NCI-H1436 (cell line): ENCODE data around the gene KLF9.
"Not testable (repeated sequence)": the region's sequence is repeated elsewhere in the genome, so short reads cannot be mapped to it uniquely, and the experiment has no call there.

ENCODE experiments used
- DNase-seq: peaks from one replicate; lab custom pipeline; 2025; lab: John Stamatoyannopoulos, UW

KLF9 gene

DNA sequence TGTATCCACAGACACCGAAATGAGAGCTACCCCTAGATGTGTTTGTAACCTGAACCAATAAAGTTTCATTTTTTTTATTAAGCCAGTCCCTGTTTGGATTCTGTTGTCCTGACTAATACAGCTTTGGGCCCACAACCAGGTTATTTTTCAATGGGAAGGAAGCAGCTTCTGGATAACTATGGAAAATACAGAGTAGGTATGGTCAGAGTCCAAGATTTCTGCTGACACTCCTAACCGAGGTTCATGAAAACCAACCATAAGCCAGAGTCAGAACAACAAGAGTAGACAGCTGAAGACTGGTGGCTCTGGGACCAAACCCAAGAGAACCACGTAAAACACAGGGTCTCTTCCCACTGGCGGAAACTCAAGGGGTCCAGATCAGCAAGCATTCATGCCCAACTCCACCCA lies 10.8 kb downstream of the KLF9 start:
- DNase-seq: no peak

DNA sequence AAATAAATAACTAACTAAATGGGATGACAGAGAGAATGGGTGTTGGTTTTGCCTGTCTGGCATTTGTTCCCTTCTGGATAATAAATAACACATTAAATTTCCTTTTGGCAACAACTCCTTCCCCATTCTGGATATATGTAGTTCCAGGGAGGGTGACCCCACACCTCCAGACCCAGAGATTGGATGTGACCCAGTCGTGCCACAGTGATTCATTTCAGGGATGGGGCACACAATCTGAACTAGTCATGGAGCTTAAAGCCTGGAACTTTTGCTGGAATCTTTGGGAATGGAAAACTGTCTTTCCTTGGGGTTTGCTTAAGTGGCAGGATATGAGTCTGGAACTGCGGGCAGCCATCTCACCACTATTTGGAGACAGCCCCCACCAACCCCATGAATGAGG lies 11.3 kb downstream of the KLF9 start:
- no peak for DNase-seq

DNA sequence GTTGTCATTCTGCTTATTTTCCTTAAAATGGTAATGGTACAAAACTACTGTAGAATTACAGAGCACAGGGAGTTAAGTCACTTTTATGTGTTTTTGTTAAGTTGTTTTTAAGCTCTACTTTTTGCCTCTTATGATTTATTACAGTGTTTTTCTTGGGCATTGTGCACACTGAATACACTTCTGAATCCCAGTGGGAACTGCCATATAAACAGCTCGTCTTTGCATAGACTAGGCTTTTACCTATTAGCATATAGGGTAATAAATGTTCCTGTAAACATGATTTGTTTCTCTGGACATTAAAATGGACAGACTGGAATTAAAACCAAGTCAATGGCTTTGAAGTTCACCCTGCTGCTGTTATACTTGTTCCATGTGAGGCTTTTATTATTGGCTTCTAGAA lies 12.2 kb downstream of the KLF9 start:
- DNase-seq: no peak

DNA sequence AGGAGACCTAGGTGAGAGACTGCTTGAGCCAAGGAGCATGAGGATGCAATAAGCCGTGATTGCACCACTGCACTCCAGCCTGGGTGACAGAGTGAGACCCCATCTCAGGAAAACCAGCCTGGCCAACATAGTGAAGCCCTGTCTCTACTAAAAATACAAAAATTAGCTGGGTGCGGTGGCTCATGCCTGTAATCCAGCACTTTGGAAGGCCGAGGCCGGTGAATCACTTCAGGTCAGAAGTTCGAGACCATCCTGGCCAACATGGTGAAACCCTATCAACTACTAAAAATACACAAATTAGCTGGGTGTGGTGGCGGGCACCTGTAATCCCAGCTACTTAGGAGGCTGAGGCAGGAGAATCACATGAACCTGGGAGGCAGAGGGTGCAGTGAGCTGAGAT lies 13.2 kb downstream of the KLF9 start:
- DNase-seq: not testable (repeated sequence)

DNA sequence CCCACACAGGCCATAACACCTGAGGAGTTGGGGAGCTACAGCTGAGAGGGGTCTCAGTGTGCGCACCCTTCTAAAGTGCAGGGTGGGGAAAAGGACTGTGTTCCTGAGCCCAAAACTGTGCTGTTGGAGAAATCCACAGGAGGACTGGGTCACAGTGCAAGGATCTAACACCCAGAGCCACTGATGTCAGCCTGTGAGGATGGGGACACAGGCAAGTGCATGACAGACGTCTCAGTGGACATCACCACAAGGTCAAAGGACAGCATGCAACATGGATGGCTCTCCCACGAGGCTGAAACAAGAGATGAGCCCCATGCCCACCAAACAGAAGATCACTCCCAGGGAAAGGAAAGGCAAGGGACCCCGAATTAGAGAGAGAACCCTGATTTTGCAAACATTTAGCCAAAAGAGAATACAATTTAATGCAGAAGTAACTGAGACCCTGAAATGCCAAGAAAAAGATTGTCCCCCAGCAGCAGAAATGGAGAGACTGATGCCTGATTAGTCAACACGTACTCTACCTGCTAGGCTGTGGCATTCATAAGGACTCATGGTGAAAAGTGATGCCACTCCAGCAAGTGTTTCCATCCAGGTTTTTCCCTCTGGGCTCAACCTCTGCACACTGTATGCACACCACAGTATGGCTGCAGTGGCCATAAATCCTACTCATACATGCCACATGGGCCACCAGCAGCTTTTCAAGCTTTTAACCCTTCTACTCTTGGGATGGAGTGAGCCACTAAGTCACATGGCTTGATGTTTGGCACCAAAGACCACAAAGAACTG lies 14.2 kb downstream of the KLF9 start:
- no peak for DNase-seq

DNA sequence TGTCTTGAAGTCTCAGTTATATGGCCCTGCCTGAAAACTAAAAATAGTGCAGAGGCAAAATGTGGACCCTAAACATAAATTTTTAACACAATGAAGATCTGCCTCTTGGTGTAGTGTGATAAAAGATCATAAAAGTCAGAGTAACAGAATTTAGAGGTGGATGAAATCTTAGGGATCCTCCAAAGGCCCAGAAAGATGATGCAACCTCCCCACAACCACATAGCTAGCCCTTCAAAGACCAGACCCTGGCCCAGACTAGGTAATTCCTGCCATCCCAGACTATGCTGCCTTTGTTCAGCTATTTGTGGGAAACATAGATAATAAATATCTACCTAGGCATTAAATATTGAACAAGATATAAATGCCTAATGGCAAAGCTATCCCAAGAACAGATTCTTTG lies 15.3 kb downstream of the KLF9 start:
- DNase-seq: no peak

DNA sequence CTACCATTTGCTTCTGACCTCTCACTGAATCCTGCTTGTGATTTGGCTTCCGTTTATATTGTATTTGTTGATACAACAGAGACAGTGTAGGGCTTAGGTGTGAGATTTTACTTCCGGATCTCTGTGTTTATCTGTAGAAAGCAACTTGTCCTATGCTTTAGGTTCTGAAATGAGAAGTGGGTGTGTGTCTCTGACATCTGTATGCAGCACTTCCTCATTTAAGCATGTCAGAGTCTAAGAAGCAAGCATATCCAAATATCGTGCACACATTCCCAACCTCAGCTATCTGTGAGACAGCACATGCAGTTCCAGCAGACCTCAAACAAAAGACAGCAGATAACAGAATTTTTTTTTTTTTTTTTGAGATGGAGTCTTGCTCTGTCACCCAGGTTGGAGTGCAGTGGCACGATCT lies 16.3 kb downstream of the KLF9 start:
- DNase-seq: no peak

DNA sequence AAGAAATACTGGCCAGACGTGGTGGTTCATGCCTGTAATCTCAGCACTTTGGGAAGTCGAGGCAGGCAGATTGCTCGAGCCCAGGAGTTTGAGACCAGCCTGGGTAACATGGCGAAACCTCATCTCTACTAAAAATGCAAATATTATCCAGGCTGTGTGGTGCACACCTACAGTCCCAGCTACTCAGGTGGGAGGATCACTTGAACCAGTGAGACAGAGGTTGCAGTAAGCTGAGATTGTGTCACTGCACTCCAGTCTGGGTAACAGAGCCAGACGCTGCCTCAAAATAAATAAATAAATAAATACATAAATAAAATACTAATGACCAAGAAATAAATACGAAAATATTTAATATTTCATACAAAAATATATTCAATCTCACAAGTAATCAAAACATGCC lies 18.8 kb downstream of the KLF9 start:
- DNase-seq: no peak

DNA sequence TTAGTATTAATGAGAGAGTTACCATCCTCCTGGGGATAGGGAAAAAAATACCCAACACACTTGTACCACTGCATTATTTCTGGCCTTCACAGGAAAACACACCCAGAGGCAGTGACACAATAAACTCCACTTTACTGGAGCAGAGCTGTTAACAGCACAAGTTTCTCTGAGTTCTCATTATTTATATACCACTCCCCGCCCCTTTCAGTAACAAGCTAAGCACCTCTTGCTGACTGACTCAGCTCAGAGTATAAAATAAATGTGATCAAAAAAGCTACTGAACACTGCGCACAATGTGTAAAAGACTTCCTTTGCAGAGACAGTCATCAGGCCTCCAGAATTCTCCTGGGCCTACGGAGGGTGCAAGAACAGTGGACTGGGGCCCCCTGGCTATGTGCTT lies 21.6 kb downstream of the KLF9 start:
- no peak for DNase-seq

DNA sequence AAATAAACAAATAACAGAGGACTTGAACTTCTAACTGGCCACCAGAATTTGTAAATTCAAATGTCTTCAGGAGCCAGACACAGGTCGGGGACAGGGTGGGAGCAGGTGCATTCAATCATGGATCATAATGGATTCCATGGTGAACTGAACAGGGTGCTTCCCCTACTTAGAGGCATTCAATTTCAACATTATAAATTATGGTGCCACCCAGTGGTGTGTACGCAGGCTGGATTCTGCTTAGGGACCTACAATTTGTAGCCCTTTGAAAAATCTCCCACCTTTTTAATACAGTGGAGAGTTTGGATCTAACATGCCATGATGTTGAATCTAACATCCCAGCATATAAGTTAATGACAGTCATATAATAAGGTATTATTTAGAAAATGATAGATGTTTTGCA lies 22.3 kb downstream of the KLF9 start:
- DNase-seq: peak; percentile 17

DNA sequence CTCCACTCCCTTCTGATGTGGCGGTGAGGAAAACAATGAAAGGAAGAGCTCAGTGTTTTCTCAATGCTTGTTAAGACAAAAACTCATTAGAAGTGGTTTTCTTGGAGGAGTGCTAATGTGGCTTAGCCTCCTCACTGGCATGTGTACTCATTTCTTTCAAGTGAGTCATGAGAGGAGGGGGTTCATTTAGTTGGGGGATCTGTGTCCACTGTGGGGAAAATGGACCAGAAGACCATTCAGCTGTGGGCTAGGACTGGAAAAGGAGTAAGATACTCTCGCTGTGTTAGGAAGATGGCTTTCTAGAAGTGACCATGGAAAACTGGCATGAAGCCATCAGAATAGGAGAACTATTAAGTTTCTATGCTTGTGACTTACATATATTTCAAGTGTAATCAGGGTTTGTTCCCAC lies 23.5 kb downstream of the KLF9 start:
- DNase-seq: no peak

DNA sequence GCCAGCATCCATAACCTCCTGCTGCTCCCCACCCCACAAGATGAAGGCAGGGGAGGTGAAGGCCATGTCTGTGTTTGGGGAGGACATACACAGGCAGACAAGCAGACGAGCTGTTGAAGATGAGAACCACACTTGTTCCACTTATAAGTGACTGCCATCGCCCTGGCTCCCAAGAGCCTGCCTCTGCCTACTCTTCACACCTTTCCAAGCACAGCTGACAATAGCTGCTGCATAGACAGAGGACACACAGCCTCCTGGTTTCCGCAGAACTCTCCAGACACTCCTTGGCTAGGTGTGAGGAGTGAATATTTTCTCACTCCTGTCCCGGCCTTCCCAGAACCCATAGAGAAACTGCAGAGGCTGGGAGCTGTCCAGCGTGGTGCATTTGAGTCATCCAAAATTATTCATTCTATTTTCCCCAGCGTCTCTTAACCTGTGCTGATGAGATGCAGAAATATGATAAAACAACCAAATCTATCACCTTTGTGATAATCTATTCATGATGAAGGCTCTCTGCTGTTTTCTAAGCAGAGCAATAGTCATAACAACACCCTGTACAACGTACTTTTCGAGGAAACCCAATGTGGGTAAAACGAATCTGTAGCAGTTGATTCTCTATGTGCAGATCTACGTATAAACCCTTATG lies 24.7 kb downstream of the KLF9 start:
- no peak for DNase-seq

DNA sequence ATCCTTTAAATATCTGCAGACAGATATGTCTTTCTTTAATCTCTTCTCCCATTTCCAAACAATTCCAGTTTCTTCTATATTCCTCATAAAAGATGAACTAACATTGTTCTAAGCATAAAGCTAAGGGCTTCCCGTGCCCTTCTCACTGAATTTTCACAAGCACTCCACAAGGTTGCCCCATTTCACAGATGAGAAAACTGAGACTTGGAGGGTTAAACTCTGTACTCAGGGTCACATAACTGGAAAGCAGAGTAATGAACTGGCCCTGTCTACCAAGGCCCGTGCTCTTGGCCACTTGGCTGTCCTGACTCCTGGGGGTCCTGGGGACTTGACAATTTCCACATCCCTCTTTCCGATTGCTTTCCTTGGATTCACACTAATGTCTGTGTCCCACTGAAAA lies 25.3 kb downstream of the KLF9 start:
- no peak for DNase-seq

DNA sequence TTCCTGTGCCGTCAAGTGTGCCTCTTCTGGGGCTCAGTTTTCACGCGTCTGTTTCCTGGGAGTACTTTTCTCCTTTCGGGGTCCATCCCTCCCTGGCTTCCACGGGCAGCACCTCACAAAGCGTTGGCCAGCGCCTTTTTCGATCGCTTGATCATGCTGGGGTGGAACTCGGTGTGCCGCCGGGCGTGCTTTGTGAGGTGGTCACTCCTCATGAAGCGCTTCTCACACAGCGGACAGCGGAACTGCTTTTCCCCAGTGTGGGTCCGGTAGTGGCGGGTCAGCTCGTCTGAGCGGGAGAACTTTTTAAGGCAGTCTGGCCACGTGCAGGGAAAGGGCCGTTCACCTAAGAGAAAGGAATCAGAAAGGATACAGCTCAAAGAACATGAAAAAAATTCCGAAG lies 26.8 kb downstream of the KLF9 start:
- DNase-seq: no peak

DNA sequence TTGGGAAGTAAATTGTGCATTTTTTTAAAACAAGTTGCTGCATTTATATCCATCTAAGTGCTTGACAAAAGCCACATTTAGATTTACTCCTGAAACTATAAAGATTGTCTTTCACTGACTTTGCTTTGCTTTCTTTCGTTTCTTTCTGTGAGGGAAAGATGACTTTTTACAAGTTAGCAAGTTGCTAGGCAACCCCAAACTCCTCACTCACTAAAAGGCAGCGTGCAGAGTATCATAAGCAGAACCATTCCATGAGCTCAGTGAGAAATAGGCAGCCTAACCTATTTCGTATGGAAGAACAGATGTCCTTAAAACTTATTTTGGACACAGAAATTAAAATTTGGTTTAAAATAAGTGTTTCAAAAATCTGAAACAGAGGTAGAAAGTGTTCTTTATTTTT lies 29.0 kb downstream of the KLF9 start:
- no peak for DNase-seq

DNA sequence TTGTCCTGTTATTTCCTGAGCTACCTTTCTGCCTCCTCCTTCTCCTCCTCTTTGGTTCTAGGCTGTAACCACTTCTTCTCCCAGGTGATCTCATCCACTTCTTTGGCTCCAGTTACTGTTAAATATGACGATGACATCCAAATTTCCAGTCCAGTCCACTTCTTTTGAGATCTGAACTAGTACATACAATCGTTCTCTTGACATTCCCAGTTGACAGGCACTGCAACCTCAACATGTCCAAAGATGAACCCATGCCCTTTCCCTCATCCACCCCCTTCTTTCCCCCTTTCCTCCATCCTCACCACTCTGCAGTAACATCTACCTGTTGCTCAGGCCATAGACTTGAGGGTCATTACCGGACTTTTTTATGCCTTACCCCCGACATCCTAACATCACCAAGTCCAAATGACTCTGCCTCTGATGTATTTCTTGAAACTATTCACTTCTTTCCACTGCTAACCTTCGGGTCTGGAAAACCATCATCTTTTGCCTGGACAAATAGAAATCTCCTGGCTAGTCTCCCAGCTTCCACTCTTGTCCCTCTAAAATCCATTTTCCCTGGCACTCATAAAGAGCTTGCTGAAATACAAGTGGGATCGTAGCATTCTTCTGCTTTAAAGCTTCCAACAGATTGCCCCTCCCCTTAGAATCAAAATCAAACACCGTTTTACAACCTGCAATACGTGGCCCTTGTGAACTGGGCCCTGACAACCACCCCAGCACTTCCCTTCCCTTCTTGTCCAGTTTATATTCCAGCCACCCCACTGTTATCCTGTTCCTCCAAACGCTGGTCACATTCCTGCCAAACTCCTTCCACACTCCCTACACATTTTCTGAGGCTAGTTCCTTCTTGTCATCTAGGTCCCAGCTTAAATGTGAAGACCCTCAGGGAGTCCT lies 31.5 kb downstream of the KLF9 start:
- DNase-seq: no peak

DNA sequence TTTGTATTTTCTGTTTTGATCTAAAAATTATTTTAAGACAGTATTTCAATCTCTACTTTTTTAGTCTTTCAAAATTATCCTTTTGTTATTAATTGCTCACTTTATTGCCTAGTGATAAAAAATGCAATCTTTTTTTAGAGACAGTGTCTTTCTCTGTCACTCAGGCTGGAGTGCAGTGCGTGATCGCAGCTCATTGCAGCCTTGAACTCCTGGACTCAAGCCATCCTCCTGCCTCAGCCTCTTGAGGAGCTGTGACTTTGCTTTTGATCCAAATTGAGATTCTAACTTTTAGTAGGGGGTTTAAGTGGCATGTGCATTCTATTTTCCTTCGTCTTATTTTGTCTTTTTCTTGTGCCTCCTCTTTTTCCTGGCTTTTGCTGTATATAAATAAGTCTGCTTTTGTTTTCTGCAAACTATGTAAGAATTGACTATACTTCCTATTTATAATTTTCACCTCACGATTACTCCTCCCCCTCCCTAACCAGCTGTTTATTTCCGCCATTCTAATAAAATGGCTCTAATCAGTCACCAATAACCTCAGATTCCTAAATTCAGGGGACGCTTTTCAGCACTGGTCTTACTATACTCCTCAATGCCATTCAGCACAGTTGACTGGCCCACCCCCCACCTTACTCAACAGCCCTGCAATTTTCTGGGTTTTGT lies 32.3 kb downstream of the KLF9 start:
- no peak for DNase-seq

DNA sequence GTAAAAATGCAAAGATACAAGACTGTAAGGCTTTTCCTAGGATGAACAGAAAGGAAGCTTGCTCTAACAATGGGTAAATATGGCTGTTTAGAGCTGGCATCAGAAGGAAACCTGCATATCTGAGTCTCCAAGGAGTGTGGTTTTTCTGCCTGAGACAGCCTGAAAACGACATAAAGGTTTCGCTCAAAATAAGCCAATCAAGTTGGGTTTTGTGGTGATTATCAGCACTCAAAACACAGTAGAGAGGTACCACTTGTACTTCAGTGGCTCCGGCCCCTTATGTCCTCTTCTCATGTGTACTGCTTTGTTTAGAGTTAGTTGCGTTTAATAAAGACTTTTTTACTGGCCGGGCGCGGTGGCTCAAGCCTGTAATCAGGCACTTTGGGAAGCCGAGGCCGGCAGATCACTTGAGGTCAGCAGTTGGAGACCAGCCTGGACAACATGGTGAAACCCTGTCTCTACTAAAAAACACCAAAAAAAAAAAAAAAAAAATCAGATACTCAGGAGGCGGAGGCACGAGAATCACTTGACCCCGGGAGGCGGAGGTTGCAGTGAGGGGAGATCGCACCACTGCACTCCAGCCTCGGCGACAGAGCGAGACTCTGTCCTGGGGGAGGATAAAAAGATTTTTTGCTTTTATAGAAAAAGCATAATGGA lies 39.4 kb downstream of the KLF9 start:
- no peak for DNase-seq

DNA sequence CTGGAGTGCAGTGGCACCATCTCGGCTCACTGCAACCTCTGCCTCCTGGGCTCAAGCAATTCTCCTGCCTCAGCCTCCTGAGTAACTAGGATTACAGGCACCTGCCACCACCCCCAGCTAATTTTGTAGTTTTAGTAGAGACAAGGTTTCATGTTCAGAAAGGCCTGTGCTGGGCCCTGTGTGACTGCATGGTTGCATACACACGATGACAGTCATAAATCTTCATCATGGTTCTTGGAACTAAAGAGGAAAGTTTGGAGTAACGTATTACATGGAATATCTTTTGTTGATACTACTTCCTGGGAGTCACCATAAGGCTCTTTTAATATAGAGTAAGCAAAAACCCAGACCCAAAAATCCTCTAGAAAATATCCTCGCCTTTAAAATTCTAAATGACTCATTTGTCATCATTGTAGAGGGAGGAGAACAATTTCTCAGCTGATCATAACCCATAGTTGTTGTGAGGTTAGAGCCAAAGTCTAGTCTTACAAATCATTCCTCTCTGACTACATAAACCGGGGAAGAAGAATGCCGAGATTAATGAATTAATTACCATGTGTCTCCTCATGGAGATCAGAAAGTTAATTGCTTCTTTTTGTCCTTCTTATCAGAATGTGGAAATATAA lies 47.0 kb downstream of the KLF9 start:
- DNase-seq: no peak

DNA sequence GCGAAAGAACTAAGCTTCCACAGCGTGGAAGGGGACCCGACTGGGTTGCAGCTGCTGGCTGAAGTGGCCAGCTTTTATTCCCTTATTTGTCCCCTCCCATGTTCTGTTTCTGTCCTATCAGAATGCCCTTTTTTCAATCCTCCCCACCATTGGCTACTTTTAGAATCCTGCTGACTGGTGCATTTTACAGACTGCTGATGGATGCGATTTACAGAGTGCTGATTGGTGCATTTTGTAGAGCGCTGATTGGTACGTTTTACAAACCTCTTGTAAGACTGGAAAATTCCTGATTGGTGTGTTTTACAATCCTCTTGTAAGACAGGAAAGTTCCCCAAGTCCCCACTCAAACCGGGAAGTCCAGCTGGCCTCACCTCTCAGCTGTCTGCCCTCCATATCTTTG lies 50.7 kb downstream of the KLF9 start:
- DNase-seq: no peak

DNA sequence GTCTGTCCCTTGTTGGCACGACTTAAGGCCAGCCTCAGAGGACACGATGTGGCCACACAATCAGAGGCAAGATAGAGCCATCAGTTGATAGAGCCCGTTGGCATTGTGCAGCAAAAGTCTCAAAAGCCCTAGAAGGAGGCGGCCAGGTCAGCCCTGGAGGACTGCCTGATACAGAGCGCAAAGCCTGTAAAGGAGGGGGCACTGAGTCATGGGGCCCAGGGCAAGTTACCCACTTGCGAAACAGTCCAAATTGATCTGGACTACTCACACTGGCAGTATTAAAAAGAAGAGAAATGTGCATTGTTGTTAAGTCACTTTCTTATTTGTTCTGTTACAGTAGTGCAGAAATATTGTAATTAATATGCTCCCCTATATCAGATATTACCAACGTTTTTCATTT lies 51.5 kb downstream of the KLF9 start:
- DNase-seq: no peak
